HG03457 (cell line): ENCODE data around the gene CLEC17A.
"Not testable (repeated sequence)": the region's sequence is repeated elsewhere in the genome, so short reads cannot be mapped to it uniquely, and the experiment has no call there.

Experiments used
- ATAC-seq: cut with Tn5 transposase; IDR thresholded peaks from one replicate; pipeline ENCODE4 v1.9.1; 2021; ENCODE audit warnings: moderate number of reproducible peaks; ENCODE audit not compliant: unreplicated experiment

Gene CLEC17A

DNA sequence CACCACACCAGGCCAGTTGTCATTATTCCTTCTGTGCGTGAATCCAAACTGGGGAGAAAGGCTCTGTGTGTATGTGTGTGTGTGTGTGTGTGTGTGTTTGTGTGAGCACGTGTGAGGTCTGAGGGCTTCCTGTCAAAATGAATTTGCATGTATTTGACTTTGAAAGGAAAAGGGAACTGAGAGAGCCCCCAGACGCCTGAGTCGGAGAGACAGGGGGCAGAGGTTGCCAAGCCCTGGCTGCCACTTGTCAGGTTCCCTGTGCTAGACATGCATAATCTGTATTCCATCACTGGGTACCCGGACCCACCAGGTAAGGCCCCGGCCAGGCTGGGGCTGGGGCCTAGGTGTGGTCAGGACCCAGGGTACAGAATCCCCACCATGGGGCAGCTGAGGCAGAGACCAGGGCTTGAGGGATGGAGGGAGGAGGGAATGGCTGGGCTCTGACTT, at the start of gene CLEC17A:
TSS of gene CLEC17A (plus strand) at position 191 of the 447 bp plus-strand sequence. CDS start at position 268, 77 bp downstream.
- no peak for ATAC-seq

- no peak for ATAC-seq
Measured at GRCh38 chr19:14533450-14533849, 49.4 kb upstream of the CLEC17A start.

DNA sequence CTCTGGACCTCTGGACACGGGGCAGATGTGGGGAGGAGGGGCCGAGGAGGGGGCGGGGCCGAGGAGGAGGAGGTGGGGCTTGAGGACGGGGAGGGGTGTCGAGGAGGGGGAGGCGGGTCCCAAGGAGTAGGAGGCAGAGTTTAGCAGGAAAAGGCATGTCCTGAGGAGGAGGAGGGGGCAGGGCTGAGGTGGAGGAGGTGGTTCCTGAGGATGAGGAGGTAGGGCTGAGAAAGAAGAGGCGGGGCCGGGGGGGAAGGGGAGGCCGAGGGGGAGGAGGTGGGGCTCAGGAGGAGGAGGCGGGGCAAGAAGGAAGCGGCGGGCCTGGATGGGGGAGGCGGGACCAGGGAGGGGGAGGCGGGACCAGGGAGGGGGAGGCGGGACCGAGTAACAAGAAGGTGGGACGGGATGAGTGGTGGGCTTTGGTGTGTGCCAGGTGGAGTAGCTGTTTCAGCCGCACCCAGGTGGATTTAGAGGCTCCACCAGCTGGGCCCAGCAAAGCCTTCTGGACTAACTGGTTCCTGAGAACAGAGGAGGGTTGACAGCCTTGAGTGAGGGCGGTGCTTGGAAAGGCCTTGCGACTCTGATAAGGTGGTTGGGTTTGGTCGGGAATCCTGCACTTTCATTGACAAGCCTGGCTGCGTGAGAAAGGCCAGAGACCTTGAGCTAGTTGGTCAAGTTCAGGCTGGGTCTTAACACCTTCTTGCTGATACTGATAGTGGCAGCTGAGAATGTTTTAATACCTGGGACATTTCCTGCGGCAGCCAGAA, 45.8 kb upstream of the CLEC17A start:
- no peak for ATAC-seq

DNA sequence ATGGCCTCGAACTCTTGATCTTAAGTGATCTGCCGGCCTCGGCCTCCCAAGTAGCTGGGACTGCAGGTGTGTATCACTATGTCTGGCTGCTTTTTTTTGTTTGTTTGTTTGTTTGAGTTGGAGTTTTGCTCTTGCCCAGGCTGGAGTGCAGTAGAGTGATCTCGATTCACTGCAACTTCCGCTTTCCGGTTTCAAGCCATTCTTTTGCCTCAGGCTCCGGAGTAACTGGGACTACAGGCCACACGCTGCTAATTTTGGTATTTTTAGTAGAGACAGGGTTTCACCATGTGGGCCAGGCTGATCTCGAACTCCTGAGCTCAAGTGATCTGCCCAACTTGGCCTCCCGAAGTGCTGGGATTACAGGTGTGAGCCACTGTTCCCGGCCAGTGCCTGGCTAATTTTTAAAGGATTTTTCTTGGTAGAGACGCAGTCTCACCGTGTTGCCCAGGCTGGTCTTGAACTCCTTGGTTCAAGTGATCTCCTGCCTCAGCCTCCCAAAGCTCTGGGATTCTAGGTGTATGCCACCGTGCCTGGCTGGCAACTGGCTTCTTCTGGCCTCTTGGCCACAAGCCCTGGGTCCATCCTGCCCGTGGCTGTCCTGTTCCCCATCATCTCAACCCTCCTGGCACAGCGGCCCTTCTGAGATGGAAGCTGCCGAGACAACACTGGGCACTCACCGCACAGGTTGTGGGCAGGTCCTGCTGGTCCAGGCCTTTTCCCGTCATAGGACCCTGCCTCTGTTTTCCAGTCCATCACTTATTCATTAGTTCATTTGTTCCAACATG, 42.0 kb upstream of the CLEC17A start:
- no peak for ATAC-seq

GRCh38 chr19:14541979-14542378, 40.9 kb upstream of the CLEC17A start:
- ATAC-seq: not testable (repeated sequence)

DNA sequence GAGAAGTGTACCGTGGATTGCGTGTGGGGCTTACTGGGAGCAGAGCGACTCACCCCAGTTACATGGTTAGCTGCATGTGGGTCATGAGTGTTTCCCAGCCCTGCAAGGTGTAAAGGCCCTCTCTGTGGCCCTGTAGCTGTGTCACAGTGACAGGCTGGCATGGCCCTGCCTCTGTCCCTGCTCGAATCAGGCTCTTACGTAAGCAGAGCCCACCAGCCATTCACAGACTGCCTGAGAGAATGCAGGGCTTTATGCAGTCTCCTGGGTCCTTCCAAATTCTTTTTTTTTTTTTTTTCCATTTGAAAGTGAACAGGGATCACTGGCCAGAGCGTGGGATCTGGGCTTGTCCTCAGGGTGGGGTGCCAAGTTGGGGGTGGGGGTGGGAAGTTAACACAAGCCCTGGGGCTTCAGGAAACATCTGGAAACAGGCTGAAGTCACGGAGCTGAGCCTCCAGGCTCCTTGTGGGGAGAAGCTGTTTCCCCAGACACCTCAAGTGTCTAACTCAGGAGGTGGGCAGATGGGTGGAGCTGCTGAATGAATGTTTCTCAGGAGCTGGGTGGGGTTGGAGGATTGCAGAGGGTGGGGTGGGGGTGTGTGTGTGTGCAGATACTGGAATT, 40.1 kb upstream of the CLEC17A start:
- no peak for ATAC-seq

DNA sequence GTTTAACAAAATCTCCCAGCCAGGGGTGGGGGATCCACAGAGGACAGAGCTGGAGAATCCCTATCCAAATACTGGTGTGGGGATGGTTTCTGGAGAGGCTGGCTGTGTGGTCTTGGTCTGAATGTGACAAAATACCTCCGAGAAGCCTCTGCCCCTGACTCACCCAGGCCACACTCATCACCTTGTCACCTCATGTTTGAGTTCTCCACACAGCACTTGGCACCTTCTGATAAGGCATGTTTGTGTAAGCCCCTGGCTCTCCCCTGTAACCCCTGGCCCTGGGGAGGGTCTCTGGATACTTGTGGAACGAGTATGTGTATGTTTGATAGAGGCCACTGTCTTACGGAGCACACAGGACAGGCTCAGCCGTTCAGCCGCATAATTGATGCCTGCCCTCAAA, 38.8 kb upstream of the CLEC17A start:
- ATAC-seq: no peak

- no peak for ATAC-seq
Measured at GRCh38 chr19:14544977-14545715, 37.7 kb upstream of the CLEC17A start.

DNA sequence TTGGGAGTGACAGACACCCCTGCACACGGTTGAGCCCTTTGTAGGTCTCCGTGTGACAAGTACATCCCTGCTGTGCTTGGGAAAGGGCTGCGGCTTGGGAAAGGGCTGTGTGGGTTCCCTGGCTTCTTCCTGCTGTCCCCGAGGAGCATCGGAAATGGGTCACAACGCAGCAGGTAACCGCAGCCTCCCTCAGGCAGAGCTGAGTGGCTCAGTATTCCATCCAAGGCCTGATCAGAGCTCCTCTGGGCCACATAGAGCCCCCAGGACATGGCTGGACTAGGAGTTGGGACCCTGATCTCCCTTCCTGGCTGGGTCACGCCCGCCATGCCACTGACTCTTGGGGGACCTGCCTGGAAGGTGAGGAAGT, 37.2 kb upstream of the CLEC17A start:
- ATAC-seq: no peak

GRCh38 chr19:14550201-14550754, 32.6 kb upstream of the CLEC17A start:
- ATAC-seq: no peak

- not testable (repeated sequence) for ATAC-seq
Measured at GRCh38 chr19:14551134-14552005, 31.5 kb upstream of the CLEC17A start.

DNA sequence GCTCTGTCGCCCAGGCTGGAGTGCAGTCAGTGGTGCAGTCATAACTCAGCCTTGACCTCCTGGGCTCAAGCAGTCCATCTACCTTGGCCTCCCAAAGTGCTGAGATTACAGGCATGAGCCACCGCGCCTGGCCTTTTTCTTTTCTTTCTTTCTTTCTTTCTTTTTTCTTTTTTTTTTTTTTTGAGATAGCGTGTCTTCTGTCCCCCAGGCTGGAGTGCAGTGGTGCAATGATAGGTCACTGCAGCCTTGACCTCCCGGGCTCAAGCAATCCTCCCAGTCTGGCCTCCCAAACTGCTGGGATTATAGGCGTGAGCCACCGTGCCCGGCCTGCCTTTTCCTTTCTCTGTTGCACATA, 30.9 kb upstream of the CLEC17A start:
- ATAC-seq: not testable (repeated sequence)

GRCh38 chr19:14553042-14553938, 29.6 kb upstream of the CLEC17A start:
- no peak for ATAC-seq

- ATAC-seq: no peak
Measured at GRCh38 chr19:14553939-14554243, 29.0 kb upstream of the CLEC17A start.

DNA sequence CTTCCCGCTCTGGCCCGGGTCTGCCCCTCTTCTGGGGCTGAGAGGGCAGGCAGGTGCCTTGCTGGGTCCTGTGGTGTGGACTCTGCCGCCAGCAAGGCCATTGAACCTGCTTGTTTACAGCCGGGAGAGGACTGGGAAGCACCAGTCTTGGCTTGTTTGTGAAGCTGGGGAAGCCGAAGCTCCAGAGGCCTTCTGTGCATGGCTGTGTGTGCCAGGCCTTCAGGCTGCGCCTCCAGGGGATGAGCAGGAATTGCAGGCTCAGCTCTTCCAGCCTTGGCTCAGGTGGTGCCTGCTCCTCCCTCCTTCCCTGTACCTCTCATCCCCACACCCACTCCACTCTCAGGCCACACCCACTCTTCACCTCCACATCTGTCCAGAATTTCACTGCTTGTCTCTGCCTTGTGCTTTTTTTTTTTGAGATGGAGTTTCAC, 28.5 kb upstream of the CLEC17A start:
- ATAC-seq: no peak

DNA sequence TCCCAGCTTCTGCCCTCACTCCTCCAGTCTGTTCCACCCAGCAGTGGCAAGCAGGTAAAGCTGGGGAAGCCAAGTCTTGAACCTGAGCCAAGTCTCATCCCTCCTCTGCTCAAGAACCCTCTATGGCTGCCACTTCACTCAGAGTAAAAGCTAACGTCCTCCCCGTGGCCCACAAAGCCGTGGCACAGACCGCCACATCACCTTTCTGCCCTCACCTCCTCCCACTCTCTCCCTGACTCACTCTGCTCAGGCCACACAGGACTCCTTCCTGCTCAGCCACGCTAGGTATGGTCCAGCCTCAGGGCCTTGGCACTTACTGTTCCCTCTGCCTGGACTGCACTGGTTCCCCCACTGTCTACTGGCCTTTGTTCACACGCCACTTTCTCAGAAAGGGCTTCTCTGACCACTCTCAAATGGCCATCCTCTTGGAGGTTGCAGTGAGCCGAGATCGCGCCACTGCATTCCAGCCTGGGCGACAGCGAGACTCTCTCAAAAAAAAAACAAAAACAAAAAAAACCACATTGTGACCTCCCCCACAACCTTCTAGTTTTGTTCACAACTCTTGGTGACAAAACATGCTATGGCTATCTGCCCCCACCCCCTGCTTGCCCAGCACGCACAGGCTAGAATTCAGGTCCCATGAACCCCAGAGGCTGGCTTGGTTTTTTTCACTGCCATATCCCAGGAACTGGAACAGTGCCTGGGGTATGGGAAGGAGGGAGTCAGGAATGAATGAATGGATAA, 26.8 kb upstream of the CLEC17A start:
- no peak for ATAC-seq

- no peak for ATAC-seq
Measured at GRCh38 chr19:14556662-14557188, 26.2 kb upstream of the CLEC17A start.
